Ectodermal cell (in vitro differentiated cells): ENCODE results near the gene USP32.

ENCODE experiments used
- H3K27ac ChIP-seq: 2 replicates; pipeline ENCODE4 v1.7.0; 2013; ENCODE audit warnings: mild to moderate bottlenecking, low read depth, low read length; ENCODE audit not compliant: insufficient read depth, poor library complexity, severe bottlenecking
- H3K27me3 ChIP-seq: 2 replicates; pipeline ENCODE4 v1.7.0; 2013; ENCODE audit warnings: mild to moderate bottlenecking, low read length; ENCODE audit not compliant: insufficient read depth, control insufficient read depth, poor library complexity, severe bottlenecking
- H3K36me3 ChIP-seq: one replicate; pipeline ENCODE4 v1.7.0; 2013; ENCODE audit warnings: low read length; ENCODE audit not compliant: control insufficient read depth, insufficient read depth
- H3K4me1 ChIP-seq: one replicate; pipeline ENCODE4 v1.7.0; 2013; ENCODE audit warnings: low read length; ENCODE audit not compliant: control insufficient read depth, insufficient read depth
- H3K4me3 ChIP-seq: 2 replicates; pipeline ENCODE4 v1.7.0; 2013; ENCODE audit warnings: low read depth, low read length, control low read depth; ENCODE audit not compliant: insufficient read depth
- H3K9me3 ChIP-seq: 2 replicates; pipeline ENCODE4 v1.7.0; 2013; ENCODE audit warnings: mild to moderate bottlenecking, low read length, moderate library complexity; ENCODE audit not compliant: control insufficient read depth
- WGBS, 2 experiments: methylation state at CpG; one replicate each; pipeline ENCODE4 v1.1.7; 2013; ENCODE audit warnings: missing lambda C conversion rate in 2 of 2; 5-methylcytosine and 5-hydroxymethylcytosine counted together

USP32 gene

DNA sequence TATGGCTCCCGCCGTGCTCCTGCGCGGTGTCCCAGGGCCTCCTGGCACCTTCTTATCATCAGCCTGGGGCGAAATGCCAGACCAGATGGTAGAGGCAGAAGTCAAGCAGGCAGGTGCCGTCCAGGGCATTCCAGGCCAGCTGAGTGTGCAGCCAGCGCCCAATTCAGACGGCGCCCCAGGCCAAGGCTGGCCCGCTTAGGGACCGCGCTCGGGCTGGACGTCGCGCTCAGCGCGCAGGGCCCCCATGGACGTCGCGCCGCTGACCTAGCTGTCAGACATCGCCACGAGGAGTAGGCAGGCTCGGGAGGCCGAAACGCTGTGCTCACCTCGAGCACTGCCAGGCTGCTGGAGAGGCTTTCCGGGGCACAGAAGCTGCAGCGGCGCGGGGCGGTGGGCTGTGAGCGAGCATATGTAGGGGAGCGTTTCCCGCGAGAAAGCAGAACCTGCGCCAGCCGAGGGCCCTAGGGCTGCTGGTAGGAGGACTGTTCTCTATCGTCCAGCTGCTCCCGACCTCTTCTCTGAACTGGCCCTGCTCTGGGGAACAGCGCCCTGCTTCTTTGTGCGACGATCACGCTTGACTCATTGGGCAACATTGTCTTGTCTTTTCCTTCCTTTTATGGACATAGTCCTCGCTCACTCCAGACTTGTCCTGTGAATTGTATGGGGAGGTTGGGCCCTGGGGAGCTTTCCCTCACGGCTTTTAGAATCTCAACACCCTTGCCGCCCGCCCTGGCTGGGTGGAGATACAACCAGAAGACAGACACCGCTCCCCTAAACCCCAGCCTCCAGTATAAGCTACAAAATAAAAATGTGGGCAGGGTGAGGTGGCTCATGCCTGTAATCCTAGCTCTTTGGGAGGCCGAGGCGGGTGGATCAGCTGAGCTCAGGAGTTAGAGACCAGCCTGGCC, 250.6 kb downstream of the USP32 start:
- H3K36me3 ChIP-seq = no peaks in the 10 kb centered on the region
- H3K4me3 ChIP-seq = peak overlapping the region; percentile 14
- no peaks in the 10 kb centered on the region for H3K9me3 ChIP-seq
- peaks cover 33% of the 10 kb centered on the region for H3K4me1 ChIP-seq
- 10 to 11% methylated on average over 50 to 52 of the region's 52 CpGs for WGBS, 2 experiments
- H3K27me3 ChIP-seq = peaks cover 65% of the 10 kb centered on the region
- H3K27ac ChIP-seq = no peak overlapping the region

DNA sequence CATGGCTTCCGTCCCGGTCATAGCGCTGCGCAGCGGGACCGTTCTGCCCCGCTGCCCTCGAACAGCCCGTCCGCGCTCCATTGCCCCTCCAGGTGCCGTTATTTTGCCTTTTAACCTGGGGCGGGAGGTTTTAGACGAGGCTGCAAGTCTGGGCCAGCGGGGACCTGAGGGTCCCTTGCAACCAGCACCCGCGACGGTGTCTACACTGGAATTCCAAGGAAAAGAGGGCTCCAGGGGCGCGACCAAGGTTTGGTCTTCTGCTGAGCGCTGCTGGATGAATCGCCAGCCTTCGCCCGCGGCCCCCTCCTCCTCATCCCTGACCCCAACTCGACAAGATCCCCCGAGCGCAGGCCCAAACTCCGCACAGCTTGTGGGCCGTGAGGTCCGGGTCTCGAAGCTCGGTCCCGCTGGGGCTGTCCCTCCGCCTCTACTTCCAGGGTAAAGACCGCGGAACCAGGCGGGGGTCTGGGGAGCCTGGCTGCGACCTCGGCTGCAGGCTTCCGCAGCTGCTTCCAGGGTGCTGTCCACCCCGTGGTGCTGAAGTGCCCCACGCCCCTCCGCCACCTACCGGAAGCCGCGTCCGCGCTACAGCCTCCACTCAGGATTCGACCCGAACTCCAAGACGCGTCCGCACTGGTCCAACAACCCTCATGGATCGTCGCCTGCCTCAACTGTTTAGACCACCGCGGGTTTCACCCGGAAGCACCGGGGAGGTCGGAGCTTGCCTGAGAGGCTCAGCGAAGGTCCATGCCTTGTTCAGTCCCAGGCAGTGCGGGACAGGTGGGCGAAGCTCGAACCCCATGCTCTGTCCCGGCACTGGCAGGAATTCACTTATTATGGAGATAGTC, 252.3 kb downstream of the USP32 start:
- H3K4me3 ChIP-seq = no peak overlapping the region
- H3K27me3 ChIP-seq = peaks cover 64% of the 10 kb centered on the region
- 24% methylated on average over 66 of the region's 66 CpGs for WGBS, 2 experiments

DNA sequence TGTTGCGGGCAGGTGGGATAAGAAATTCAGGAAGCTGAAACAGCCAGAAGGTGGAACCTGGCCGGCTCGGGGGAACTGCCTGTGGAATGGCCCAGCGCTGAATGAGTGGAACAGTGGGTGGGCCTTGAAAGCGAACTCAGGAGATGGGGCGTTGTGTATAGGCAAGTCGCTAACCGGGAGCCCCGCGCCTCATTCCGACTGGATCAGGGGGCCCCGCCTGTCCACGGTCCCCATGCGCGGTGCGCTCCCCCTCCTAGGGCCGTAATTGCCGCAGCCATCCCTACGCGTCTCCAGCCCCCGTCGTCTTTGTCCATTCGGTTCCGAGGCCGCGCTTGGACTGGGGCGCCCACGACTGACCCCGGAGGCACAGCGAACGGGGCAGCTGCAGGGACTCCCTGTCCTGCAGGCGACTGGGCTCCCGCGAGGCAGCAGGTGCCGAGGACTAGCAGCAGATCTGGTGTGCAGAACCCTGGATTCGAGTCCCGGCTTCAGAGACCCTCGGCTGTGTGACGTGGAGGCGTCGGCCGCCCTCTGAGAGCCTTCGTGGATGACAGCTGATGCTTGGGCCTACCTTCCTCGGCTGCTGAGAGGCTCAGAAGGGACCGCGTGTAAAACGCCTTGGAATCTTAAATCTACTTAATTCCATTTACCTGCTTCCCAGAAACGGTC, 253.0 kb downstream of the USP32 start:
- Histone ChIP-seq H3K27ac (no peak overlapping the region), H3K4me3 (no peak overlapping the region), H3K27me3 (peaks cover 60% of the 10 kb centered on the region), H3K36me3 (no peaks in the 10 kb centered on the region), H3K4me1 (peaks cover 25% of the 10 kb centered on the region), H3K9me3 (no peaks in the 10 kb centered on the region)
- WGBS, 2 experiments = 72 to 76% methylated on average over 48 of the region's 48 CpGs

More for the DNA sequence above, 252.3 kb downstream of the USP32 start:
- H3K9me3 ChIP-seq = no peaks in the 10 kb centered on the region
- H3K36me3 ChIP-seq = no peaks in the 10 kb centered on the region
- no peak overlapping the region for H3K27ac ChIP-seq
- peaks cover 28% of the 10 kb centered on the region for H3K4me1 ChIP-seq

DNA sequence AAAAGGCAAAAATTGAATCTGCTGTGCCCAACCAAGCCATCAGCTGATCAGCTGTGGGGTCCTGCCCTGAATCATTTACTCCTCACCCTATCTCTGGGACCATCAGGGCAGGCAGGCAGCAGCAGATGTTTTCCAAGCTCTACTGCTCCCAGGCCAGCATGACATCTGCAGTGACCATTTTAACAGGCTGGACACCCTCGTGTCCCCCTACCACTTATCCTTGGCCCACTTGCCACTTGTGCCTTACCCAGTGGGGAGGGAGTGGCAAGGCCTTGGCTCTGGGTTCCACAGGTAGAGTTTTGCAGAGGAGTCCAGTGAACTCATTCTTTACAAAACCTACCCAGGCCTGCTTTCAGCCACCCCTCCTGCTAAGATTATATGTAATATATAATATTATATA, 254.2 kb downstream of the USP32 start:
- H3K9me3 ChIP-seq = no peaks in the 10 kb centered on the region
- H3K27me3 ChIP-seq = peaks cover 60% of the 10 kb centered on the region
- H3K36me3 ChIP-seq = no peaks in the 10 kb centered on the region
- peaks cover 14% of the 10 kb centered on the region for H3K4me1 ChIP-seq
- H3K4me3 ChIP-seq = no peak overlapping the region
- no peak overlapping the region for H3K27ac ChIP-seq
- WGBS, 2 experiments = 75 to 82% methylated on average over 1 of the region's 1 CpG

DNA sequence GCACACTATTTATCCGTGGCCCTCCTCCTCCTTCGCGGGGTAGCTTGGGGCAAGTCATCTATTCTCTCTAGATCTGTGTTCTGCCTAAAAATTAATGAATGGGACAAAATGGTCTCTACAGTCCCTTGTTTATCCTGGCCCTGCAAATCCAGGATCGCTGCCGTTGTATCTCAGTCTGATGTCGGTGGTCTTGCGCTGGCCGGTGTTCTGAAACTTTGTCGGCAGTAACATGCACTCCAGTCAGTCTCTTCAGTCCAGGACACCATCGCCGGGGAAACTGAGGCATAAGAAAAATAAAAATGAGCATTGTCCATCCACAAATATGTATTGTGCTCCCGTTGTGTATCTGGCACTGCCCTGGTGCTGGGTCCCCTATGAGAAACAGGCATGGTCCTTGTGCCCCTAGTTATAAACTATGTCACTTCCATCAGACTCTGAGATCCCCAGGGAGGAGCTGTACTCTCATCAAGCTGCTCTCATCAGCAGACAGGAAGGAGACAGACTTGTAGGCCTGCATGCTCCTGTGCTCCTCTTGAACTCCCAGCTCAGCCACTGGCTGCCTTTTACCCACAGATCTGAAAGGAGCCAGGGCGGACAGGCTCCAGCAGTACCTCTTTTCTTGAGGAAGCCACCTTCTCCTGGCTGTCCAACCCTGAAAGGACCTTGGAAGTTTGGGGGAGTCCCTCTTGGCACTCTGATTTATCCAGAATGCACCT, 255.8 kb downstream of the USP32 start:
- Histone ChIP-seq H3K27me3 (peaks cover 50% of the 10 kb centered on the region), H3K4me3 (peak overlapping the region; percentile 76)

DNA sequence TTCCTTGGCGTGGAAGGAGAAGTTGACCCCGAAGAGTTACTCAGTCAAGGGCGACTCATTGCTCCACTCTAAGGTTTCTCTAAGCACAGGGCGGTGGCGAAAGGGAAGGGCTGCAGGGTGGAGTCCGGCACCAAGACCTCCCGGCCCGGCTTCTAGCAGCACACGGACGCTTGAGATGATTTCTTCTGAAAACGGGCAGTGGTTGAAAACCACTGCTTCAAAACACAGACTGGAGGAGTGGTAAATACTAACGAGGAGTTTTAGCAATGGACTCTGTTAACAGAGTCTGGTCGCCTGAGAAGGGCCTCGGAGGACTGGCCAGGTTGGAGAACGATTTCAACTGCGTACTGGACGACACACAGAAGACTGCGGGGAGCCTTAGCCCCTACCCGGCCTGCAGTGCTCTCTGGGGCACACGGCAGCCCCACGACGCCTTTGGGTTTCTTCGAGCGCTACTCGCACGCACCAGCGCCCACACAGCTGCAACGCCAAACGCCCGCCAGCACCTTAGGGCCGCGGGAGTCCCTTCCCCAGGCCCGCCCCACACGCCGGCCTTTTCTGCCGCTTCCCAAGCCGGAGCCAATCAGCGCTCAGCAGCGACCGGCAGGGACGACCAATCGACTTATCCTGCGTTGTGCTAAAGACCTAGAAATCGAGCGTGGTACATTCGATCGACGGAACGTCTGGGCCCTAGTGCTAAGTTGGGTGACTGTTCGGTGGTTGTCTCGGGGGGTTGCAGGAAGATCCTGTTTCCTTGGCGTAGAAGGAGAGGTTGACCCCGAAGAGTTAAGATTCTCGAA, 256.6 kb downstream of the USP32 start:
- H3K27ac ChIP-seq = no peak overlapping the region
- peak overlapping the region; percentile 76 for H3K4me3 ChIP-seq
- no peaks in the 10 kb centered on the region for H3K36me3 ChIP-seq
- H3K27me3 ChIP-seq = peaks cover 42% of the 10 kb centered on the region
- WGBS, 2 experiments = 3 to 4% methylated on average over 54 of the region's 54 CpGs
- no peaks in the 10 kb centered on the region for H3K9me3 ChIP-seq
- H3K4me1 ChIP-seq = peaks cover 4% of the 10 kb centered on the region

More for the DNA sequence above, 255.8 kb downstream of the USP32 start:
- WGBS, 2 experiments = 85% methylated on average over 13 of the region's 13 CpGs
- H3K4me1 ChIP-seq = peaks cover 4% of the 10 kb centered on the region
- H3K27ac ChIP-seq = no peak overlapping the region
- H3K9me3 ChIP-seq = no peaks in the 10 kb centered on the region
- H3K36me3 ChIP-seq = no peaks in the 10 kb centered on the region

DNA sequence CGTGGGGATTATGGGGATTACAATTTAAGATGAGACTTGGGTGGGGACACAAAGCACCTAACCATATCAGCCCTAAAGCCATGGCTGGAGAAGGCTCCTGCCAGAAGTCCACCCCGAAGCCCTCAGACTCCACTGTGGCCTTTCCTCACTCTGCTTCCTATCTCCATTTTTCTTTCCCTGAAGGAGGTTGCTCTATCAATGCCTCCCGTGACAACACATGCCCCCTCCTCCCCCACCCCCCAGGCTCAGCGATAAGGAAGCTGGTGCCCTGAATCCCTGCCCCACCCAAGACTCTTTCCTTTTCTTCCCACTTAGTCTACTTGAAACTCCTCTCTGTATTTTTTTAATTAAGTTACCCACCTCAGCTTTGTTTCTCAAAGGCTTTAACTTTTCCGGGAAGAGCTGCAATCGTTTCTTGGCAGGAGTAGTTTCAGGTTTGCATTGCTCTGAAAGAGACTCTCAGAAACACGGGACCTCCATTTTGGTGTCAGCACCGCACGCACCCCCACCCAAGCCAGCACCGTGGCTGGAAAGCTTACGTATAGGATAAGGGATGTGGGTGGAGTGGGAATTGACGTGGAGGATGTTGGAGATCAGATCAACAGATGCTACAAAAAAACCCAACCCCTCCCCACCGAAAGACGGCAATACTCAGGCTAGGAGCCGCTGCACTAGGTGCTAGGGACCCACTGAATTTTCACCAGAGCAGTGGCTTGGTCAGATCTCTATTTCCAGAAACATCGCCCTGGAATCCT, 257.4 kb downstream of the USP32 start:
- Histone ChIP-seq H3K36me3 (no peaks in the 10 kb centered on the region), H3K9me3 (no peaks in the 10 kb centered on the region), H3K27ac (no peak overlapping the region), H3K4me3 (peak overlapping the region; percentile 76), H3K27me3 (peaks cover 35% of the 10 kb centered on the region), H3K4me1 (peaks cover 4% of the 10 kb centered on the region)
- WGBS, 2 experiments = 20 to 25% methylated on average over 13 to 16 of the region's 16 CpGs

DNA sequence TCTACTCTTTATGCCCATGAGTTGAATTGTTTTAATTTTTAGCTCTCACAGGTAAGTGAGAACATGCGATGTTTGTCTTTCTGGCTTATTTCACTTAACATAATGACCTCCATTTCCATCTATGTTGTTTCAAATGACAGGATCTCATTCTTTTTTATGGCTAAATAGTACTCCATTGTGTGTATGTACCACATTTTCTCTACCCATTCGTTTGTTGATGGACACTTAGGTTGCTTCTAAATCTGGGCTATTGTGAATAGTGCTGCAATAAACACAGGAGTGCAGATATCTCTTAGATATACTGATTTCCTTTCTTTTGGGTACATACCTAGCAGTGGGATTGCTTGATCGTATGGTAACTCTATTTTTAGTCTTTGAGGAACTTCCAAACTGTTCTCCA, 261.5 kb downstream of the USP32 start:
- H3K36me3 ChIP-seq = no peaks in the 10 kb centered on the region
- H3K27me3 ChIP-seq = no peaks in the 10 kb centered on the region
- H3K4me1 ChIP-seq = peaks cover 4% of the 10 kb centered on the region
- no peaks in the 10 kb centered on the region for H3K9me3 ChIP-seq
- H3K27ac ChIP-seq = no peak overlapping the region
- no peak overlapping the region for H3K4me3 ChIP-seq
- 94 to 95% methylated on average over 3 of the region's 3 CpGs for WGBS, 2 experiments
